D721Med (cell line): Measurements from ENCODE around the gene C2orf92.
"Not testable (repeated sequence)": the region's sequence is repeated elsewhere in the genome, so short reads cannot be mapped to it uniquely, and the experiment has no call there.

Experiments used
- DNase-seq: peaks from one replicate; pipeline ENCODE4 v3.0.0; 2011; ENCODE audit warnings: low spot score; ENCODE audit not compliant: insufficient read length
- FAIRE-seq: peaks from 2 replicates; lab custom pipeline; 2011; peaks lifted over from hg19 to GRCh38; lab: Jason Lieb, UNC
- CTCF ChIP-seq: IDR thresholded peaks from 2 replicates; pipeline ENCODE4 v1.5.1; 2012; ENCODE audit warnings: mild to moderate bottlenecking, control low read depth; ENCODE audit not compliant: insufficient read depth; ENCODE audit errors: missing control alignments

Gene C2orf92

GRCh38 chr2:97671526-97671925, 2.0 kb downstream of the C2orf92 start:
- FAIRE-seq (no peak), DNase-seq (no peak)
- no peak for TF ChIP-seq CTCF

- not testable (repeated sequence) for DNase-seq, FAIRE-seq
Observed at GRCh38 chr2:97672606-97673140, 3.2 kb downstream of the C2orf92 start.

GRCh38 chr2:97673182-97673914, 3.8 kb downstream of the C2orf92 start:
- FAIRE-seq = no peak
- no peak for TF ChIP-seq CTCF
- DNase-seq = no peak

GRCh38 chr2:97673915-97674283, 4.4 kb downstream of the C2orf92 start:
- FAIRE-seq = no peak
- DNase-seq = no peak
- TF ChIP-seq CTCF = no peak

- DNase-seq (no peak), FAIRE-seq (no peak)
- TF ChIP-seq CTCF = no peak
Observed at GRCh38 chr2:97675430-97676113, 6.1 kb downstream of the C2orf92 start.

GRCh38 chr2:97676620-97677019, 7.1 kb downstream of the C2orf92 start:
- no peak for TF ChIP-seq CTCF
- no peak for FAIRE-seq
- DNase-seq = no peak

GRCh38 chr2:97677480-97677879, 8.0 kb downstream of the C2orf92 start:
- FAIRE-seq = no peak

More at GRCh38 chr2:97677480-97677879, 8.0 kb downstream of the C2orf92 start:
- TF ChIP-seq CTCF = no peak
- no peak for DNase-seq
